Uterus (tissue), 2 donors: ENCODE results near the gene MAP3K4.

ENCODE experiments used
- POLR2A ChIP-seq, 2 donors: fragments of 450-650 bp; IDR thresholded peaks; one replicate each; pipeline ENCODE4 v1.6.1; 2016; ENCODE audit warnings: antibody characterized with exemption in 2 of 2, mild to moderate bottlenecking in 1 of 2, moderate library complexity in 1 of 2
- TF ChIP-seq, protein P1 (sequence below), 4 experiments: fragments of 200-600 bp in 2 of 4; fragments of 450-650 bp in 2 of 4; sonication (generic) in 2 of 4; IDR thresholded peaks; one replicate each; pipeline ENCODE4 v1.5.1; 2016 to 2019; ENCODE audit warnings: antibody characterized with exemption in 4 of 4, mild to moderate bottlenecking in 2 of 4, moderate library complexity in 1 of 4

DNA sequence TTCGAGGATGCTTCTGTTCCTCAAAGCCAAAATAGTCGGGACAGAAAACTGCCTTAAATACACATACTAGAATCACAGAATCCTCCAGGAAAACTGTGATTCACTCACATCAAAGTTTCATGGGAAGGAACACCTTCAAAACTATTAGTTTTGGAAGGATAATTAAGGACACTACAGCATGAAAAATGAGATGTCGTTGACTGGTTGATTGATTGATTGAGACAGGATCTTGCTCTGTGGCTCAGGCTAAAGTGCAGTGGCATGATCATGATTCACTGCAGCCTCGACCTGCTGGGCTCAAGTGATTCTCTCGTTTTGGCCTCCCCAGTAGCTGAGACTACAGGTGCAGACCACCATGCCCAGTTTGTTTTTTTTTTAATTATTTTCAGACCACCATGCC is 25.7 kb upstream of the MAP3K4 start:
- TF ChIP-seq, protein P1, sequence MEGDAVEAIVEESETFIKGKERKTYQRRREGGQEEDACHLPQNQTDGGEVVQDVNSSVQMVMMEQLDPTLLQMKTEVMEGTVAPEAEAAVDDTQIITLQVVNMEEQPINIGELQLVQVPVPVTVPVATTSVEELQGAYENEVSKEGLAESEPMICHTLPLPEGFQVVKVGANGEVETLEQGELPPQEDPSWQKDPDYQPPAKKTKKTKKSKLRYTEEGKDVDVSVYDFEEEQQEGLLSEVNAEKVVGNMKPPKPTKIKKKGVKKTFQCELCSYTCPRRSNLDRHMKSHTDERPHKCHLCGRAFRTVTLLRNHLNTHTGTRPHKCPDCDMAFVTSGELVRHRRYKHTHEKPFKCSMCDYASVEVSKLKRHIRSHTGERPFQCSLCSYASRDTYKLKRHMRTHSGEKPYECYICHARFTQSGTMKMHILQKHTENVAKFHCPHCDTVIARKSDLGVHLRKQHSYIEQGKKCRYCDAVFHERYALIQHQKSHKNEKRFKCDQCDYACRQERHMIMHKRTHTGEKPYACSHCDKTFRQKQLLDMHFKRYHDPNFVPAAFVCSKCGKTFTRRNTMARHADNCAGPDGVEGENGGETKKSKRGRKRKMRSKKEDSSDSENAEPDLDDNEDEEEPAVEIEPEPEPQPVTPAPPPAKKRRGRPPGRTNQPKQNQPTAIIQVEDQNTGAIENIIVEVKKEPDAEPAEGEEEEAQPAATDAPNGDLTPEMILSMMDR (IDR thresholded peaks at IDR 0.05) = no peak
- TF ChIP-seq POLR2A (IDR thresholded peaks at IDR 0.05) = no peak
